Peyer's patch (tissue), 4 donors: ENCODE measurements around the gene POU5F1.

Source experiments
- CTCF ChIP-seq, 6 experiments: fragments of 450-650 bp in 4 of 6; fragments of 200-600 bp in 2 of 6; sonication (generic) in 1 of 6; IDR thresholded peaks; one replicate each; pipeline ENCODE4 v1.5.1; 2017 to 2019; ENCODE audit warnings: antibody characterized with exemption in 6 of 6, mild to moderate bottlenecking in 3 of 6, moderate library complexity in 1 of 6
- POLR2A ChIP-seq, 2 donors: fragments of 450-650 bp; IDR thresholded peaks; one replicate each; pipeline ENCODE4 v1.5.1; 2017; ENCODE audit warnings: antibody characterized with exemption in 2 of 2, mild to moderate bottlenecking in 2 of 2, moderate library complexity in 2 of 2

DNA sequence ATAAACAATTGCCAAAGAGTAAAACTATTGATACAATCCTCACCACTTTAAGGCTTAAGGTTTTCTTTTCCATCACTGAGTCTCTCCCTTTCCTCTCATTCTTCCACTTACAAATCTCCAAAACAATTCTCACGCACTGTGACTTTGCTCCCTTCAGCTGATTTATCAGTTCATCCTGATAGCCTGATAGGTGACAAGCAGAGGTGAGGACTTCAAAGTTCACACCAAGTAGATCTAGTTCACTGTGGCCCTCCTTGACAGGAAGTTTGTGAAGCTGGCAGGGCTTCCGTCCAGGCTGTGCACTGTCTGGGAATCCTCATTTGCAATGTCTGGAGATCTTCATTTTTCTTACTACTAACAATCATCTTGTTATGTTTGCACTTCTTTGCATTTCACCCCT lies 35.2 kb upstream of the POU5F1 start:
- TF ChIP-seq CTCF (IDR thresholded peaks at IDR 0.05) (no peak), POLR2A (IDR thresholded peaks at IDR 0.05) (no peak)
